ENCODE results near the gene KCNG2. TPM values are rescaled to one million over a fixed set of nuclear protein-coding genes. Genes with fewer than 3 reads are reported as not detected.

KCNG2 gene
- total and polyA plus RNA-seq, 10 of the 15 experiments (the other 5 are each of a cell fraction or from before 2014, with no cell fraction given) = 0.20 to 0.23 TPM; not detected in 8

- SMC1A ChIA-PET (ENCODE audit: uncharacterized antibody, unreplicated experiment) = no interaction called here
- WGBS (ENCODE audit: insufficient coverage, insufficient replicate concordance, low lambda C conversion rate, missing lambda C conversion rate) = 36% methylated on average over 17 of the region's 17 CpGs
- H3K27me3 ChIP-seq (replicated peaks in 1 of 2; ENCODE audit: control insufficient read depth in 2 of 2, insufficient read depth in 2 of 2, low read length in 1 of 2) = no peaks in the 10 kb centered on the region
Observed at GRCh38 chr18:79781331-79781941, 16.3 kb upstream of the KCNG2 start.

More at GRCh38 chr18:79781331-79781941, 16.3 kb upstream of the KCNG2 start:
- H3K4me3 ChIP-seq = no peak overlapping the region
- BruUV-seq (replicated peaks) = no TSS peak
- H3K36me3 ChIP-seq (ENCODE audit: control insufficient read depth in 2 of 2, insufficient read depth in 2 of 2, low read length in 1 of 2) = no peaks in the 10 kb centered on the region
- no peak overlapping the region for H2AFZ ChIP-seq (ENCODE audit: control insufficient read depth, low read depth, low read length)
- ChIA-PET RAD21 (ENCODE audit: unreplicated experiment) (no interaction called here), CTCF (interaction anchor here (0.6 kb wide), 1 partner anchor 148 kb away, joined by 3 read pairs; no protein-coding TSS in a partner anchor), POLR2A (no interaction called here)
- no peak overlapping the region for H3K9ac ChIP-seq (ENCODE audit: control insufficient read depth, insufficient read depth, low read length)
- ATAC-seq (no peak), DNase-seq (ENCODE audit: low read depth, low spot score) (no peak), FAIRE-seq (no peak)
- H3K9me3 ChIP-seq (replicated peaks; ENCODE audit: control insufficient read depth, insufficient read depth, low read length) = no peaks in the 10 kb centered on the region
- TF ChIP-seq HDGF (IDR thresholded peaks at IDR 0.05) = no peak
- no peak for TF ChIP-seq CHD2 (IDR thresholded peaks at IDR 0.05; ENCODE audit: borderline replicate concordance, low read depth, low read length)
- no peak for TF ChIP-seq MYC (IDR thresholded peaks at IDR 0.05; ENCODE audit: insufficient read depth, insufficient read length, insufficient replicate concordance, low read length, severe bottlenecking)
- no peak for TF ChIP-seq ETV6 (conservative IDR thresholded peaks at IDR 0.05 in 1 of 2, IDR thresholded peaks at IDR 0.05 in 1 of 2; ENCODE audit: borderline replicate concordance in 1 of 2, low read depth in 1 of 2)
- TF ChIP-seq NR2C2 (IDR thresholded peaks at IDR 0.05; ENCODE audit: borderline replicate concordance, control insufficient read depth, insufficient read length, low read depth) = no peak
- TF ChIP-seq SKIL (IDR thresholded peaks at IDR 0.05; ENCODE audit: low read depth, poor library complexity, severe bottlenecking) = no peak
- no peak for TF ChIP-seq PRDM15 (CRISPR knock-in tag; IDR thresholded peaks at IDR 0.05)
- TF ChIP-seq ZBTB40 (IDR thresholded peaks at IDR 0.05; ENCODE audit: borderline replicate concordance) = no peak
- H3K27ac ChIP-seq (ENCODE audit: control insufficient read depth, insufficient read depth) = no peak overlapping the region
- no peak overlapping the region for H3K4me2 ChIP-seq (ENCODE audit: control insufficient read depth, insufficient read depth)
- in situ Hi-C loops (cut with MboI) (no loop called here), intact Hi-C loops (cut with micrococcal nuclease; ENCODE audit: unreplicated experiment) (no loop called here)
- H4K20me1 ChIP-seq (ENCODE audit: control insufficient read depth, insufficient read depth) = no peaks in the 10 kb centered on the region
- no peaks in the 10 kb centered on the region for H3K4me1 ChIP-seq (ENCODE audit: control insufficient read depth, insufficient read depth, low read length)
- no peaks in the 10 kb centered on the region for H3K79me2 ChIP-seq (ENCODE audit: control insufficient read depth, insufficient read depth, low read length)

Measured in GM12878 (cell line).